Myocyte (in vitro differentiated cells): Measurements from ENCODE around the gene ACP6. TPM values are rescaled to one million over a fixed set of nuclear protein-coding genes. Genes with fewer than 3 reads are reported as not detected.

ENCODE experiments used
- total RNA-seq: library from RNA; depleted of rRNA; stranded (reverse); fragments of >200 nt; gene quantifications from 2 replicates; pipeline ENCODE4 v1.2.3, GENCODE V29; 2014

The ACP6 gene
- total RNA-seq, 1 donor from 2014 or later, result 10.8 TPM

Other genes starting within 250 kb of the ACP6 start
- gene BCL9, start 129.0 kb downstream of the ACP6 start, total RNA-seq, result 3.5 and 7.3 TPM in 2 replicates
- not detected in 2 replicates for gene GJA5, start 90.1 kb upstream of the ACP6 start, total RNA-seq
- gene GJA8, start 232.3 kb upstream of the ACP6 start, total RNA-seq, result not detected in 2 replicates